HepG2 (cell line): ENCODE data around the gene RARS2. TPM values are rescaled to one million over a fixed set of nuclear protein-coding genes. Genes with fewer than 3 reads are reported as not detected.

Experiments
- ATAC-seq: fragments of 200-7000 bp; cut with Tn5 transposase; 3 replicates; pipeline ENCODE4 v1.9.1; 2020; ENCODE audit warnings: mild to moderate bottlenecking, moderate library complexity
- BruUV-seq: library from RNA; stranded (reverse); fragments of 400-500 nt; replicated peaks from 2 replicates; lab custom pipeline; 2021; lab: Mats Ljungman, UMichigan
- CTCF ChIA-PET: fragments of 300-600 bp; formaldehyde crosslinking; extraction: SDS; loops from one replicate; lab custom pipeline; 2021; ENCODE audit warnings: low total read pairs, inconsistent platforms, low intra/inter-chr PET ratio; lab: Yijun Ruan, JAX
- POLR2A ChIA-PET: fragments of 350-600 bp; sonication (Branson Sonifier 250); formaldehyde crosslinking; loops from one replicate; lab custom pipeline; 2020; ENCODE audit warnings: antibody characterized with exemption, inconsistent platforms; lab: Yijun Ruan, JAX
- DNase-seq: peaks from one replicate; pipeline ENCODE4 v3.0.0-alpha.2; 2015; ENCODE audit warnings: low spot score
- FAIRE-seq: peaks from 3 replicates; lab custom pipeline; 2011; peaks lifted over from hg19 to GRCh38; lab: Jason Lieb, UNC
- H2AFZ ChIP-seq: one replicate; pipeline ENCODE4 v1.6.1; 2011; ENCODE audit warnings: low read length, inconsistent platforms
- H3K27ac ChIP-seq: fragments of 300-600 bp; 3 replicates; pipeline ENCODE4 v1.8.0; 2011; ENCODE audit warnings: mixed run types, mild to moderate bottlenecking, mixed read lengths, low read length, inconsistent platforms; ENCODE audit not compliant: insufficient read depth; ENCODE audit errors: extremely low read length
- H3K27me3 ChIP-seq, 2 experiments: fragments of 200-600 bp in 1 of 2; 2 replicates in 1 of 2; 3 replicates in 1 of 2; pipeline versions ENCODE4 v1.6.0 to v1.8.0; 2011; ENCODE audit warnings: low read length in 2 of 2, mild to moderate bottlenecking in 2 of 2, moderate library complexity in 2 of 2, inconsistent platforms in 1 of 2; ENCODE audit not compliant: insufficient read depth in 2 of 2, control insufficient read depth in 1 of 2
- H3K36me3 ChIP-seq, 2 experiments: fragments of 200-600 bp in 1 of 2; replicated peaks in 1 of 2; 2 replicates in 1 of 2; 3 replicates in 1 of 2; pipeline versions ENCODE4 v1.5.1 to v1.8.0; 2011; ENCODE audit warnings: low read length in 2 of 2, inconsistent platforms in 1 of 2; ENCODE audit not compliant: insufficient read depth in 2 of 2, control insufficient read depth in 1 of 2
- H3K4me1 ChIP-seq: 2 replicates; pipeline ENCODE4 v1.5.1; 2012; ENCODE audit warnings: low read length, inconsistent platforms; ENCODE audit not compliant: insufficient read depth
- H3K4me2 ChIP-seq: 2 replicates; pipeline ENCODE4 v1.6.0; 2011; ENCODE audit warnings: low read depth, low read length, inconsistent platforms
- H3K4me3 ChIP-seq, 3 experiments: fragments of 200-600 bp in 1 of 3; sonication (generic), shearing (Covaris generic) in 1 of 3; replicated peaks in 1 of 3; 2 replicates each; pipeline ENCODE4 v1.5.1; 2011 to 2016; ENCODE audit warnings: low read length in 3 of 3, inconsistent platforms in 2 of 3, low read depth in 2 of 3, mild to moderate bottlenecking in 2 of 3, control low read depth in 1 of 3, mixed read lengths in 1 of 3; ENCODE audit not compliant: insufficient read depth in 1 of 3
- H3K79me2 ChIP-seq: one replicate; pipeline ENCODE4 v1.6.1; 2011; ENCODE audit warnings: low read length, inconsistent platforms; ENCODE audit not compliant: insufficient read depth
- H3K9ac ChIP-seq: 2 replicates; pipeline ENCODE4 v1.6.0; 2011; ENCODE audit warnings: mild to moderate bottlenecking, low read depth, low read length, inconsistent platforms; ENCODE audit not compliant: insufficient read depth
- H3K9me3 ChIP-seq: 2 replicates; pipeline ENCODE4 v1.5.1; 2012; ENCODE audit warnings: mild to moderate bottlenecking, low read length
- H4K20me1 ChIP-seq: 2 replicates; pipeline ENCODE4 v1.6.0; 2011; ENCODE audit warnings: inconsistent platforms, mild to moderate bottlenecking, low read length, moderate library complexity; ENCODE audit not compliant: insufficient read depth
- ARID4A ChIP-seq: sonication (generic); formaldehyde crosslinking; IDR thresholded peaks from 2 replicates; pipeline ENCODE4 v1.5.0; 2020; ENCODE audit warnings: mild to moderate bottlenecking, missing genetic modification reagents, borderline replicate concordance
- CBX2 ChIP-seq, 2 experiments: fragments of 200-600 bp in 1 of 2; sonication (generic); formaldehyde crosslinking in 1 of 2; IDR thresholded peaks; 2 replicates each; pipeline versions ENCODE4 v1.7.0 to v1.8.1; 2018 to 2022; ENCODE audit warnings: low read depth in 2 of 2, low read length in 1 of 2, mild to moderate bottlenecking in 1 of 2, missing genetic modification reagents in 1 of 2
- FOXM1 ChIP-seq: sonication (generic); formaldehyde crosslinking; IDR thresholded peaks from 2 replicates; pipeline ENCODE4 v1.5.0; 2020; ENCODE audit warnings: missing genetic modification reagents
- GABPA ChIP-seq, 2 experiments: IDR thresholded peaks; 2 replicates each; pipeline ENCODE4 v1.6.1; 2011 to 2016; ENCODE audit warnings: low read depth in 2 of 2, low read length in 1 of 2, missing biosample characterization in 1 of 2, missing genetic modification characterization in 1 of 2
- HDAC2 ChIP-seq: sonication (generic); formaldehyde crosslinking; IDR thresholded peaks from 2 replicates; pipeline ENCODE4 v1.4.0; 2020; ENCODE audit warnings: missing genetic modification reagents
- HNRNPL ChIP-seq: fragments of 200-400 bp; formaldehyde crosslinking; IDR thresholded peaks from 2 replicates; pipeline ENCODE4 v1.6.1; 2017; ENCODE audit warnings: mild to moderate bottlenecking, low read depth, low read length
- MTF1 ChIP-seq: sonication (generic); formaldehyde crosslinking; IDR thresholded peaks from 2 replicates; pipeline ENCODE4 v1.5.0; 2020; ENCODE audit warnings: missing genetic modification reagents
- ONECUT2 ChIP-seq: sonication (generic); formaldehyde crosslinking; IDR thresholded peaks from 2 replicates; pipeline ENCODE4 v1.4.0; 2020; ENCODE audit warnings: missing genetic modification reagents
- POLR2A ChIP-seq, 2 experiments: IDR thresholded peaks; 2 replicates each; pipeline ENCODE4 v1.6.1; 2011; ENCODE audit warnings: low read depth in 2 of 2, low read length in 2 of 2, mild to moderate bottlenecking in 1 of 2, moderate library complexity in 1 of 2; ENCODE audit not compliant: insufficient read depth in 1 of 2
- SIN3A ChIP-seq: IDR thresholded peaks from 2 replicates; pipeline ENCODE4 v1.6.1; 2011; ENCODE audit warnings: low read depth, mild to moderate bottlenecking, control low read depth, low read length, borderline replicate concordance
- TAF1 ChIP-seq: sonication (generic); formaldehyde crosslinking; IDR thresholded peaks from 2 replicates; pipeline ENCODE4 v1.4.0; 2020; ENCODE audit warnings: missing genetic modification reagents
- ZNF329 ChIP-seq: sonication (generic); formaldehyde crosslinking; IDR thresholded peaks from 2 replicates; pipeline ENCODE4 v1.9.0; 2021; ENCODE audit warnings: low read depth, mild to moderate bottlenecking, missing genetic modification reagents
- ZNF460 ChIP-seq: sonication (generic); formaldehyde crosslinking; IDR thresholded peaks from 2 replicates; pipeline ENCODE4 v1.5.1; 2020; ENCODE audit warnings: missing genetic modification reagents, mild to moderate bottlenecking, borderline replicate concordance
- ZNF484 ChIP-seq: sonication (generic); formaldehyde crosslinking; IDR thresholded peaks from 2 replicates; pipeline ENCODE4 v1.5.1; 2020; ENCODE audit warnings: mild to moderate bottlenecking, low read depth, missing genetic modification reagents, borderline replicate concordance
- ZNF652 ChIP-seq: IDR thresholded peaks from 2 replicates; pipeline ENCODE4 v1.6.1; 2016; ENCODE audit warnings: low read depth, borderline replicate concordance
- ZNF792 ChIP-seq: IDR thresholded peaks from 2 replicates; pipeline ENCODE4 v1.6.1; 2016
- WGBS: methylation state at CpG from one replicate; pipeline ENCODE4 v1.1.6; 2017; ENCODE audit warnings: low lambda C conversion rate; 5-methylcytosine and 5-hydroxymethylcytosine counted together
- in situ Hi-C: cut with HindIII; loops from 2 replicates; pipeline ENCODE4 v1.10.0; 2017; ENCODE audit warnings: low pct_unique_long_range_greater_than_20kb; ENCODE audit not compliant: extremely low pct_ligation_motif_present
- intact Hi-C: fragments of 100-400 bp; cut with micrococcal nuclease; formaldehyde crosslinking; loops from one replicate; pipeline ENCODE4 v1.10.0; 2022; ENCODE audit not compliant: unreplicated experiment
- polyA plus RNA-seq, 8 experiments: library from polyadenylated mRNA; depleted of rRNA in 3 of 8; stranded (reverse) in 7 of 8; unstranded in 1 of 8; fragments of >200 nt; fragmentation: Illumina TruSeq in 4 of 8; extraction: Trizol in 4 of 8; gene quantifications; 2 replicates each; pipeline versions ENCODE4 v1.2.1 to v1.2.3, GENCODE V29; 2011 to 2016; ENCODE audit warnings: low read depth in 4 of 8, missing spikeins in 1 of 8, mixed read lengths in 1 of 8; ENCODE audit not compliant: insufficient read depth in 1 of 8
- total RNA-seq, 5 experiments: library from RNA; depleted of rRNA; stranded (reverse); fragments of >200 nt; fragmentation: Illumina TruSeq; extraction: Trizol; gene quantifications; 2 replicates each; pipeline ENCODE4 v1.2.3, GENCODE V29; 2016; ENCODE audit warnings: low read depth in 1 of 5

RARS2 gene
- total and polyA plus RNA-seq, 2 of the 13 experiments (the other 11 are each of a cell fraction or from before 2014, with no cell fraction given) = 23.4 to 80.1 TPM

GRCh38 chr6:87623248-87623647, 33.5 kb upstream of the RARS2 start:
- H3K79me2 ChIP-seq = no peaks in the 10 kb centered on the region
- H3K36me3 ChIP-seq = no peaks in the 10 kb centered on the region; a peak in 1 of 5 replicates
- TF ChIP-seq ZNF652 (CRISPR knock-in tag) = peak; percentile 19; the same call in 1 of the 2 replicates
- no peak for TF ChIP-seq ZNF484 (CRISPR knock-in tag)
- no peak for TF ChIP-seq ZNF460 (CRISPR knock-in tag)
- no peak for TF ChIP-seq POLR2A (IDR thresholded peaks at IDR 0.05; ENCODE audit: insufficient read depth in 1 of 2, low read depth in 2 of 2, low read length in 2 of 2)
- TF ChIP-seq GABPA (IDR thresholded peaks at IDR 0.05; ENCODE audit: low read depth, low read length) = no peak
- TF ChIP-seq GABPA (CRISPR knock-in tag; IDR thresholded peaks at IDR 0.05; ENCODE audit: low read depth) = no peak
- FAIRE-seq (no peak), DNase-seq (peak; percentile 6), ATAC-seq (no peak)
- no peak overlapping the region for H3K27ac ChIP-seq
- H3K27me3 ChIP-seq = no peaks in the 10 kb centered on the region
- 97% methylated on average over 3 of the region's 3 CpGs for WGBS
- no peaks in the 10 kb centered on the region for H3K9me3 ChIP-seq
- no peak overlapping the region for H3K4me2 ChIP-seq
- CTCF ChIA-PET = no interaction called here
- no peaks in the 10 kb centered on the region for H4K20me1 ChIP-seq
- POLR2A ChIA-PET = no interaction called here
- intact Hi-C loops = no loop called here
- H3K9ac ChIP-seq = no peak overlapping the region
- BruUV-seq = no TSS peak
- H3K4me3 ChIP-seq = no peak overlapping the region
- peaks cover 8% of the 10 kb centered on the region; the same call in 1 of the 2 replicates for H3K4me1 ChIP-seq
- in situ Hi-C loops = no loop called here
- no peak overlapping the region for H2AFZ ChIP-seq

- peaks cover 6% of the 10 kb centered on the region; the same call in 1 of the 2 replicates for H3K4me1 ChIP-seq
- H3K4me3 ChIP-seq = no peak overlapping the region
- H3K36me3 ChIP-seq = peaks cover 0 to 12% of the 10 kb centered on the region in 2 experiments; a peak in 2 of 5 replicates
- no peaks in the 10 kb centered on the region for H3K9me3 ChIP-seq
- no peak overlapping the region for H3K4me2 ChIP-seq
- ChIA-PET CTCF (no interaction called here), POLR2A (no interaction called here)
- no peak overlapping the region for H3K9ac ChIP-seq
- H3K27me3 ChIP-seq = no peaks in the 10 kb centered on the region
- WGBS = 96% methylated on average over 3 of the region's 3 CpGs
- in situ Hi-C loops = no loop called here
- no peaks in the 10 kb centered on the region for H4K20me1 ChIP-seq
- FAIRE-seq (no peak), ATAC-seq (no peak), DNase-seq (no peak)
- BruUV-seq = no TSS peak
- H3K27ac ChIP-seq = no peak overlapping the region
- intact Hi-C loops = no loop called here
- H2AFZ ChIP-seq = no peak overlapping the region
- H3K79me2 ChIP-seq = no peaks in the 10 kb centered on the region
- no peak for TF ChIP-seq ZNF792 (CRISPR knock-in tag)
- no peak for TF ChIP-seq CBX2 (IDR thresholded peaks at IDR 0.05; ENCODE audit: low read depth, low read length)
- no peak for TF ChIP-seq CBX2 (CRISPR knock-in tag; IDR thresholded peaks at IDR 0.05; ENCODE audit: low read depth)
- TF ChIP-seq ZNF329 (CRISPR knock-in tag) = no peak
- no peak for TF ChIP-seq SIN3A
- TF ChIP-seq HNRNPL = no peak
- TF ChIP-seq MTF1 (CRISPR knock-in tag) = no peak
- TF ChIP-seq ARID4A = no peak
- no peak for TF ChIP-seq TAF1 (CRISPR knock-in tag)
- TF ChIP-seq HDAC2 (CRISPR knock-in tag) = no peak
- no peak for TF ChIP-seq ONECUT2
- no peak for TF ChIP-seq FOXM1 (CRISPR knock-in tag)
These were observed 28.7 kb upstream of the RARS2 start for GRCh38 chr6:87618531-87618930.
